A549 (cell line): ENCODE measurements around the gene STYK1.

Experiments used
- BCL3 ChIP-seq: fragments of >200 bp; sonication (Bioruptor Twin); formaldehyde crosslinking; IDR thresholded peaks from 3 replicates; pipeline ENCODE4 v1.6.1; 2016
- BHLHE40 ChIP-seq: IDR thresholded peaks from 2 replicates; pipeline ENCODE4 v1.6.1; 2012; ENCODE audit warnings: low read depth, low read length, inconsistent platforms
- CTCF ChIP-seq: fragments of >200 bp; sonication (Bioruptor Twin); formaldehyde crosslinking; IDR thresholded peaks from 3 replicates; pipeline ENCODE4 v1.5.1; 2016
- E2F6 ChIP-seq: IDR thresholded peaks from 2 replicates; pipeline ENCODE4 v1.6.1; 2012; ENCODE audit warnings: low read depth, borderline replicate concordance
- EP300 ChIP-seq, 2 experiments: fragments of >200 bp; sonication (Bioruptor Twin); formaldehyde crosslinking; IDR thresholded peaks; 2 replicates in 1 of 2; 3 replicates in 1 of 2; pipeline ENCODE4 v1.6.1; 2016 to 2017
- HEYL ChIP-seq: fragments of 250-450 bp; sonication (Bioruptor Pico); IDR thresholded peaks from 2 replicates; pipeline ENCODE4 v1.8.0; 2021; ENCODE audit warnings: mild to moderate bottlenecking, moderate library complexity
- HMGXB4 ChIP-seq: fragments of 250-450 bp; sonication (Bioruptor Pico); IDR thresholded peaks from 2 replicates; pipeline ENCODE4 v1.5.0; 2021; ENCODE audit warnings: mild to moderate bottlenecking, moderate library complexity, borderline replicate concordance
- KDM1A ChIP-seq: fragments of 200-600 bp; sonication (generic); IDR thresholded peaks from 2 replicates; pipeline ENCODE4 v1.6.1; 2016; ENCODE audit warnings: low read depth, mild to moderate bottlenecking
- POLR2A ChIP-seq: IDR thresholded peaks from 2 replicates; pipeline ENCODE4 v1.6.1; 2012; ENCODE audit warnings: mild to moderate bottlenecking, low read length
- RAD21 ChIP-seq, 2 experiments: fragments of >200 bp in 1 of 2; sonication (Bioruptor Twin) in 1 of 2; formaldehyde crosslinking in 1 of 2; IDR thresholded peaks in 1 of 2; conservative IDR thresholded peaks in 1 of 2; 2 replicates in 1 of 2; 3 replicates in 1 of 2; pipeline ENCODE4 v1.6.1; 2012 to 2018; ENCODE audit warnings: inconsistent platforms in 1 of 2
- REST ChIP-seq: fragments of 200-600 bp; sonication (generic); IDR thresholded peaks from 2 replicates; pipeline ENCODE4 v1.6.1; 2016; ENCODE audit warnings: antibody characterized with exemption, mild to moderate bottlenecking, moderate library complexity
- RFX5 ChIP-seq: fragments of 450-650 bp; IDR thresholded peaks from 2 replicates; pipeline ENCODE4 v1.7.1; 2014; ENCODE audit warnings: antibody characterized with exemption, mild to moderate bottlenecking, moderate library complexity
- SREBF2 ChIP-seq: fragments of 450-650 bp; IDR thresholded peaks from 2 replicates; pipeline ENCODE4 v1.6.1; 2014; ENCODE audit warnings: mild to moderate bottlenecking, moderate library complexity

- TF ChIP-seq REST (no peak), RAD21 (conservative IDR thresholded peaks at IDR 0.05 in 1 of 2, IDR thresholded peaks at IDR 0.05 in 1 of 2) (no peak), HMGXB4 (CRISPR knock-in tag) (no peak), EP300 (IDR thresholded peaks at IDR 0.05) (no peak), CTCF (no peak), KDM1A (no peak), RFX5 (no peak), HEYL (no peak), SREBF2 (no peak), BCL3 (no peak), POLR2A (no peak), BHLHE40 (no peak), E2F6 (no peak)
Observed at GRCh38 chr12:10654003-10654402, 19.8 kb downstream of the STYK1 start.
